Neural cell (in vitro differentiated cells): ENCODE measurements around the gene CXXC1.

Experiments
- EP300 ChIP-seq: fragments of 450-650 bp; conservative IDR thresholded peaks from 2 replicates; pipeline ENCODE4 v1.6.1; 2014; ENCODE audit warnings: antibody characterized with exemption, mild to moderate bottlenecking, moderate library complexity; ENCODE audit not compliant: poor library complexity, severe bottlenecking
- RAD21 ChIP-seq: fragments of 450-650 bp; conservative IDR thresholded peaks from 2 replicates; pipeline ENCODE4 v1.6.1; 2014; ENCODE audit warnings: antibody characterized with exemption, mild to moderate bottlenecking, moderate library complexity
- TAF1 ChIP-seq: IDR thresholded peaks from 2 replicates; pipeline ENCODE4 v1.6.1; 2012; ENCODE audit warnings: low read depth
- TF ChIP-seq, protein P1 (sequence below): fragments of 450-650 bp; IDR thresholded peaks from 2 replicates; pipeline ENCODE4 v1.5.1; 2014; ENCODE audit warnings: antibody characterized with exemption, mild to moderate bottlenecking, moderate library complexity; ENCODE audit not compliant: poor library complexity, severe bottlenecking
- TF ChIP-seq, protein P2 (sequence below): IDR thresholded peaks from 2 replicates; pipeline ENCODE4 v1.6.1; 2012; ENCODE audit warnings: borderline replicate concordance

DNA sequence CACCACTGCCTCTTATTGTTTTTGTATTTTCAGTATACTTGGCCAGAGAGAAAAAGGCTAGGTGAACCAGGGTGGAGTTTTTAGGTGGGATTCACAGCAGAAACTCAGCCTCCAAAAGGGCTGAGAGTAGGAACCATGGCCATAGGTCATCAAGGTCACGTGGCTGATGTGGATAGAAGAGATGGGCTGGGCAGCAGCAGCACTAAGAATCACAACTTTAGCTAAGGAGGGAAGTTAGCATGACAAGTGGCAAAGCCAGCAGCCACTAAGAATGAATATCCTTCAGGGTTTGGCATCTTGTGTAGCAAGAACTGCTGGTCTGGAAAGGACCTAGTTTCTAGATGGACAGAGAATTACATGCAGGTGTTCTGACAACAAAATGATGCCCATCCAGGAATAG is 44.2 kb upstream of the CXXC1 start:
- TF ChIP-seq RAD21 (no peak), EP300 (no peak), TAF1 (no peak)
- TF ChIP-seq, protein P1, sequence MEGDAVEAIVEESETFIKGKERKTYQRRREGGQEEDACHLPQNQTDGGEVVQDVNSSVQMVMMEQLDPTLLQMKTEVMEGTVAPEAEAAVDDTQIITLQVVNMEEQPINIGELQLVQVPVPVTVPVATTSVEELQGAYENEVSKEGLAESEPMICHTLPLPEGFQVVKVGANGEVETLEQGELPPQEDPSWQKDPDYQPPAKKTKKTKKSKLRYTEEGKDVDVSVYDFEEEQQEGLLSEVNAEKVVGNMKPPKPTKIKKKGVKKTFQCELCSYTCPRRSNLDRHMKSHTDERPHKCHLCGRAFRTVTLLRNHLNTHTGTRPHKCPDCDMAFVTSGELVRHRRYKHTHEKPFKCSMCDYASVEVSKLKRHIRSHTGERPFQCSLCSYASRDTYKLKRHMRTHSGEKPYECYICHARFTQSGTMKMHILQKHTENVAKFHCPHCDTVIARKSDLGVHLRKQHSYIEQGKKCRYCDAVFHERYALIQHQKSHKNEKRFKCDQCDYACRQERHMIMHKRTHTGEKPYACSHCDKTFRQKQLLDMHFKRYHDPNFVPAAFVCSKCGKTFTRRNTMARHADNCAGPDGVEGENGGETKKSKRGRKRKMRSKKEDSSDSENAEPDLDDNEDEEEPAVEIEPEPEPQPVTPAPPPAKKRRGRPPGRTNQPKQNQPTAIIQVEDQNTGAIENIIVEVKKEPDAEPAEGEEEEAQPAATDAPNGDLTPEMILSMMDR: no peak
- TF ChIP-seq, protein P2, sequence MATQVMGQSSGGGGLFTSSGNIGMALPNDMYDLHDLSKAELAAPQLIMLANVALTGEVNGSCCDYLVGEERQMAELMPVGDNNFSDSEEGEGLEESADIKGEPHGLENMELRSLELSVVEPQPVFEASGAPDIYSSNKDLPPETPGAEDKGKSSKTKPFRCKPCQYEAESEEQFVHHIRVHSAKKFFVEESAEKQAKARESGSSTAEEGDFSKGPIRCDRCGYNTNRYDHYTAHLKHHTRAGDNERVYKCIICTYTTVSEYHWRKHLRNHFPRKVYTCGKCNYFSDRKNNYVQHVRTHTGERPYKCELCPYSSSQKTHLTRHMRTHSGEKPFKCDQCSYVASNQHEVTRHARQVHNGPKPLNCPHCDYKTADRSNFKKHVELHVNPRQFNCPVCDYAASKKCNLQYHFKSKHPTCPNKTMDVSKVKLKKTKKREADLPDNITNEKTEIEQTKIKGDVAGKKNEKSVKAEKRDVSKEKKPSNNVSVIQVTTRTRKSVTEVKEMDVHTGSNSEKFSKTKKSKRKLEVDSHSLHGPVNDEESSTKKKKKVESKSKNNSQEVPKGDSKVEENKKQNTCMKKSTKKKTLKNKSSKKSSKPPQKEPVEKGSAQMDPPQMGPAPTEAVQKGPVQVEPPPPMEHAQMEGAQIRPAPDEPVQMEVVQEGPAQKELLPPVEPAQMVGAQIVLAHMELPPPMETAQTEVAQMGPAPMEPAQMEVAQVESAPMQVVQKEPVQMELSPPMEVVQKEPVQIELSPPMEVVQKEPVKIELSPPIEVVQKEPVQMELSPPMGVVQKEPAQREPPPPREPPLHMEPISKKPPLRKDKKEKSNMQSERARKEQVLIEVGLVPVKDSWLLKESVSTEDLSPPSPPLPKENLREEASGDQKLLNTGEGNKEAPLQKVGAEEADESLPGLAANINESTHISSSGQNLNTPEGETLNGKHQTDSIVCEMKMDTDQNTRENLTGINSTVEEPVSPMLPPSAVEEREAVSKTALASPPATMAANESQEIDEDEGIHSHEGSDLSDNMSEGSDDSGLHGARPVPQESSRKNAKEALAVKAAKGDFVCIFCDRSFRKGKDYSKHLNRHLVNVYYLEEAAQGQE: no peak
